HepG2 (cell line): ENCODE results near the gene KLHL3. TPM values are rescaled to one million over a fixed set of nuclear protein-coding genes. Genes with fewer than 3 reads are reported as not detected.

Source experiments
- ASH2L ChIP-seq: fragments of 300-600, 200-600 bp; sonication (generic); IDR thresholded peaks from 2 replicates; pipeline ENCODE4 v1.7.0; 2017; ENCODE audit warnings: low read depth, mild to moderate bottlenecking, moderate library complexity, mixed read lengths, low read length; ENCODE audit not compliant: insufficient read length
- HNF4G ChIP-seq, 2 experiments: sonication (generic) in 1 of 2; formaldehyde crosslinking in 1 of 2; IDR thresholded peaks; 2 replicates each; pipeline versions ENCODE4 v1.4.0 to v1.6.1; 2011 to 2020; ENCODE audit warnings: borderline replicate concordance in 2 of 2, low read depth in 2 of 2, mild to moderate bottlenecking in 2 of 2, low read length in 1 of 2, missing genetic modification reagents in 1 of 2, moderate library complexity in 1 of 2
- RBFOX2 ChIP-seq: fragments of 200-400 bp; formaldehyde crosslinking; IDR thresholded peaks from 2 replicates; pipeline ENCODE4 v1.6.1; 2017; ENCODE audit warnings: low read depth, mild to moderate bottlenecking, low read length
- SP5 ChIP-seq: IDR thresholded peaks from 2 replicates; pipeline ENCODE4 v1.6.1; 2016; ENCODE audit warnings: low read depth, borderline replicate concordance
- TAF1 ChIP-seq: sonication (generic); formaldehyde crosslinking; IDR thresholded peaks from 2 replicates; pipeline ENCODE4 v1.4.0; 2020; ENCODE audit warnings: missing genetic modification reagents
- TEAD2 ChIP-seq: sonication (generic); formaldehyde crosslinking; IDR thresholded peaks from 2 replicates; pipeline ENCODE4 v1.9.0; 2021; ENCODE audit warnings: missing genetic modification reagents
- ZBTB7B ChIP-seq: sonication (generic); formaldehyde crosslinking; IDR thresholded peaks from 2 replicates; pipeline ENCODE4 v1.4.0; 2020; ENCODE audit warnings: missing genetic modification reagents
- ZFX ChIP-seq: sonication (generic); formaldehyde crosslinking; IDR thresholded peaks from 2 replicates; pipeline ENCODE4 v1.4.0; 2020; ENCODE audit warnings: mild to moderate bottlenecking, low read depth, missing genetic modification reagents, moderate library complexity
- ZMAT3 ChIP-seq: sonication (generic); formaldehyde crosslinking; conservative IDR thresholded peaks from 2 replicates; pipeline ENCODE4 v1.7.0; 2021; ENCODE audit warnings: missing genetic modification reagents
- ZNF143 ChIP-seq: sonication (generic); formaldehyde crosslinking; IDR thresholded peaks from 2 replicates; pipeline ENCODE4 v1.4.0; 2020; ENCODE audit warnings: missing genetic modification reagents
- ZNF225 ChIP-seq: sonication (generic); formaldehyde crosslinking; IDR thresholded peaks from 2 replicates; pipeline ENCODE4 v1.4.0; 2020; ENCODE audit warnings: mild to moderate bottlenecking, missing genetic modification reagents
- ZNF441 ChIP-seq: sonication (generic); formaldehyde crosslinking; IDR thresholded peaks from 2 replicates; pipeline ENCODE4 v1.7.0; 2021; ENCODE audit warnings: missing genetic modification reagents, borderline replicate concordance
- ZNF772 ChIP-seq: sonication (generic); formaldehyde crosslinking; IDR thresholded peaks from 2 replicates; pipeline ENCODE4 v1.5.0; 2020; ENCODE audit warnings: mild to moderate bottlenecking, missing genetic modification reagents
- ZNF83 ChIP-seq: sonication (generic); formaldehyde crosslinking; IDR thresholded peaks from 2 replicates; pipeline ENCODE4 v1.4.0; 2020; ENCODE audit warnings: missing genetic modification reagents, mild to moderate bottlenecking, borderline replicate concordance
- polyA plus RNA-seq, 8 experiments: library from polyadenylated mRNA; depleted of rRNA in 3 of 8; stranded (reverse) in 7 of 8; unstranded in 1 of 8; fragments of >200 nt; fragmentation: Illumina TruSeq in 4 of 8; extraction: Trizol in 4 of 8; gene quantifications; 2 replicates each; pipeline versions ENCODE4 v1.2.1 to v1.2.3, GENCODE V29; 2011 to 2016; ENCODE audit warnings: low read depth in 4 of 8, missing spikeins in 1 of 8, mixed read lengths in 1 of 8; ENCODE audit not compliant: insufficient read depth in 1 of 8
- total RNA-seq, 5 experiments: library from RNA; depleted of rRNA; stranded (reverse); fragments of >200 nt; fragmentation: Illumina TruSeq; extraction: Trizol; gene quantifications; 2 replicates each; pipeline ENCODE4 v1.2.3, GENCODE V29; 2016; ENCODE audit warnings: low read depth in 1 of 5
- TF ChIP-seq, protein P1 (sequence below): sonication (generic); formaldehyde crosslinking; IDR thresholded peaks from 2 replicates; pipeline ENCODE4 v1.9.0; 2022; ENCODE audit warnings: missing genetic modification reagents, mild to moderate bottlenecking, borderline replicate concordance
- TF ChIP-seq, protein P2 (sequence below): sonication (generic); formaldehyde crosslinking; IDR thresholded peaks from 2 replicates; pipeline ENCODE4 v1.4.0; 2020; ENCODE audit warnings: mild to moderate bottlenecking, missing genetic modification reagents
- TF ChIP-seq, protein P3 (sequence below): sonication (generic); formaldehyde crosslinking; IDR thresholded peaks from 2 replicates; pipeline ENCODE4 v1.4.0; 2020; ENCODE audit warnings: missing genetic modification reagents, mild to moderate bottlenecking, borderline replicate concordance
- TF ChIP-seq, protein P4 (sequence below): sonication (generic); formaldehyde crosslinking; IDR thresholded peaks from 2 replicates; pipeline ENCODE4 v1.5.0; 2020; ENCODE audit warnings: mild to moderate bottlenecking, missing genetic modification reagents

Gene KLHL3
- total and polyA plus RNA-seq, 2 of the 13 experiments (the other 11 are each of a cell fraction or from before 2014, with no cell fraction given): 0.02 to 0.08 TPM

DNA sequence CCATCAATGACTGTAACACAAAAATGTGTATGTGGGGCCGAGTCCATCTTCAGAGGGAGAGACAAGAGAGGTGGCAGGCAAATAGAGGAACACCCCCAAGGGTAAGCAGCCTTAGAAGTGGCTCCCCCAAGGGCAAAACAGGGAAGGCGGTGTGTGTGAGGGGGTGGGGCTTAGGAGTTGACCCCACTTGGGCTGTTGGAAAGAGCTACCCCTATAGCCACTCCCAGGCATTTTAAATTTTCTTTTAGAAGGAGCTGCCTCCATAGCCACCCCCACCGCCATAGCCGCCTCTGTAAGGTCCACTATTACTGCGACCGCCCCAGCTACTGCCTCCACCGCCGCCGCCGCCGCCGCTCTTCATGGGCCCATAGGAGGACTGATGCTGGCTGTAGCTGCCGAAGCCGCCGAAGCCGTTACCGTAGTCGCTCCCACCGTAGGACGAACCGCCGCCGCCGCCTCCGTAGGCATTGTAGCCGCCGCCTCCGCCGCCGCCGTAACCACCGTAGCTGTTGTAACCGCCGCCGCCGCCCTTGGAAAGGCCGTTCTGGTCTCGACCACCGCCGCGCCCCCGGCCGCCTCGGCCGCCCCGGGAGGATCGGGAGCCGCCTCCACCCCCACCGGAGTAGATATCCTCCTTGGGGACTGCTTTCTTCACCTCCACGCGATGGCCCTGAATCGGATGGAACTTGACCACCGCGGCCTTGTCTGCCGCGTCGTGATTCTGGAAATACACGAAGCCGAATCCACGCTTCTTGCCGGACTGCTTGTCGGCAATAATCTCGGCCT lies 17.2 kb upstream of the KLHL3 start (continued):
- TF ChIP-seq, protein P1, sequence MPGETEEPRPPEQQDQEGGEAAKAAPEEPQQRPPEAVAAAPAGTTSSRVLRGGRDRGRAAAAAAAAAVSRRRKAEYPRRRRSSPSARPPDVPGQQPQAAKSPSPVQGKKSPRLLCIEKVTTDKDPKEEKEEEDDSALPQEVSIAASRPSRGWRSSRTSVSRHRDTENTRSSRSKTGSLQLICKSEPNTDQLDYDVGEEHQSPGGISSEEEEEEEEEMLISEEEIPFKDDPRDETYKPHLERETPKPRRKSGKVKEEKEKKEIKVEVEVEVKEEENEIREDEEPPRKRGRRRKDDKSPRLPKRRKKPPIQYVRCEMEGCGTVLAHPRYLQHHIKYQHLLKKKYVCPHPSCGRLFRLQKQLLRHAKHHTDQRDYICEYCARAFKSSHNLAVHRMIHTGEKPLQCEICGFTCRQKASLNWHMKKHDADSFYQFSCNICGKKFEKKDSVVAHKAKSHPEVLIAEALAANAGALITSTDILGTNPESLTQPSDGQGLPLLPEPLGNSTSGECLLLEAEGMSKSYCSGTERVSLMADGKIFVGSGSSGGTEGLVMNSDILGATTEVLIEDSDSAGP (CRISPR knock-in tag): 0 out of 2 replicates have a peak, but pooled peaks have one; percentile 7
- TF ChIP-seq ZNF772 (CRISPR knock-in tag): no peak
- peak; percentile 12 for TF ChIP-seq ASH2L
- TF ChIP-seq ZNF441 (CRISPR knock-in tag): no peak
- no peak for TF ChIP-seq ZFX (CRISPR knock-in tag)
- TF ChIP-seq TAF1 (CRISPR knock-in tag): no peak
- TF ChIP-seq ZBTB7B (CRISPR knock-in tag): no peak
- no peak for TF ChIP-seq SP5 (CRISPR knock-in tag)
- no peak for TF ChIP-seq ZMAT3 (CRISPR knock-in tag)
- TF ChIP-seq ZNF225: no peak
- no peak for TF ChIP-seq ZNF143
- peak; percentile 65 for TF ChIP-seq RBFOX2
- TF ChIP-seq ZNF83 (CRISPR knock-in tag): no peak
- TF ChIP-seq, protein P2, sequence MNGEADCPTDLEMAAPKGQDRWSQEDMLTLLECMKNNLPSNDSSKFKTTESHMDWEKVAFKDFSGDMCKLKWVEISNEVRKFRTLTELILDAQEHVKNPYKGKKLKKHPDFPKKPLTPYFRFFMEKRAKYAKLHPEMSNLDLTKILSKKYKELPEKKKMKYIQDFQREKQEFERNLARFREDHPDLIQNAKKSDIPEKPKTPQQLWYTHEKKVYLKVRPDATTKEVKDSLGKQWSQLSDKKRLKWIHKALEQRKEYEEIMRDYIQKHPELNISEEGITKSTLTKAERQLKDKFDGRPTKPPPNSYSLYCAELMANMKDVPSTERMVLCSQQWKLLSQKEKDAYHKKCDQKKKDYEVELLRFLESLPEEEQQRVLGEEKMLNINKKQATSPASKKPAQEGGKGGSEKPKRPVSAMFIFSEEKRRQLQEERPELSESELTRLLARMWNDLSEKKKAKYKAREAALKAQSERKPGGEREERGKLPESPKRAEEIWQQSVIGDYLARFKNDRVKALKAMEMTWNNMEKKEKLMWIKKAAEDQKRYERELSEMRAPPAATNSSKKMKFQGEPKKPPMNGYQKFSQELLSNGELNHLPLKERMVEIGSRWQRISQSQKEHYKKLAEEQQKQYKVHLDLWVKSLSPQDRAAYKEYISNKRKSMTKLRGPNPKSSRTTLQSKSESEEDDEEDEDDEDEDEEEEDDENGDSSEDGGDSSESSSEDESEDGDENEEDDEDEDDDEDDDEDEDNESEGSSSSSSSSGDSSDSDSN (CRISPR knock-in tag): peak; percentile 2; the same call in 1 of the 2 replicates
- no peak for TF ChIP-seq HNF4G (IDR thresholded peaks at IDR 0.05; ENCODE audit: borderline replicate concordance, low read depth, low read length)
- no peak for TF ChIP-seq HNF4G (CRISPR knock-in tag; IDR thresholded peaks at IDR 0.05; ENCODE audit: borderline replicate concordance, low read depth)
- TF ChIP-seq, protein P3, sequence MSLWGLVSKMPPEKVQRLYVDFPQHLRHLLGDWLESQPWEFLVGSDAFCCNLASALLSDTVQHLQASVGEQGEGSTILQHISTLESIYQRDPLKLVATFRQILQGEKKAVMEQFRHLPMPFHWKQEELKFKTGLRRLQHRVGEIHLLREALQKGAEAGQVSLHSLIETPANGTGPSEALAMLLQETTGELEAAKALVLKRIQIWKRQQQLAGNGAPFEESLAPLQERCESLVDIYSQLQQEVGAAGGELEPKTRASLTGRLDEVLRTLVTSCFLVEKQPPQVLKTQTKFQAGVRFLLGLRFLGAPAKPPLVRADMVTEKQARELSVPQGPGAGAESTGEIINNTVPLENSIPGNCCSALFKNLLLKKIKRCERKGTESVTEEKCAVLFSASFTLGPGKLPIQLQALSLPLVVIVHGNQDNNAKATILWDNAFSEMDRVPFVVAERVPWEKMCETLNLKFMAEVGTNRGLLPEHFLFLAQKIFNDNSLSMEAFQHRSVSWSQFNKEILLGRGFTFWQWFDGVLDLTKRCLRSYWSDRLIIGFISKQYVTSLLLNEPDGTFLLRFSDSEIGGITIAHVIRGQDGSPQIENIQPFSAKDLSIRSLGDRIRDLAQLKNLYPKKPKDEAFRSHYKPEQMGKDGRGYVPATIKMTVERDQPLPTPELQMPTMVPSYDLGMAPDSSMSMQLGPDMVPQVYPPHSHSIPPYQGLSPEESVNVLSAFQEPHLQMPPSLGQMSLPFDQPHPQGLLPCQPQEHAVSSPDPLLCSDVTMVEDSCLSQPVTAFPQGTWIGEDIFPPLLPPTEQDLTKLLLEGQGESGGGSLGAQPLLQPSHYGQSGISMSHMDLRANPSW (CRISPR knock-in tag): no peak
- TF ChIP-seq, protein P4, sequence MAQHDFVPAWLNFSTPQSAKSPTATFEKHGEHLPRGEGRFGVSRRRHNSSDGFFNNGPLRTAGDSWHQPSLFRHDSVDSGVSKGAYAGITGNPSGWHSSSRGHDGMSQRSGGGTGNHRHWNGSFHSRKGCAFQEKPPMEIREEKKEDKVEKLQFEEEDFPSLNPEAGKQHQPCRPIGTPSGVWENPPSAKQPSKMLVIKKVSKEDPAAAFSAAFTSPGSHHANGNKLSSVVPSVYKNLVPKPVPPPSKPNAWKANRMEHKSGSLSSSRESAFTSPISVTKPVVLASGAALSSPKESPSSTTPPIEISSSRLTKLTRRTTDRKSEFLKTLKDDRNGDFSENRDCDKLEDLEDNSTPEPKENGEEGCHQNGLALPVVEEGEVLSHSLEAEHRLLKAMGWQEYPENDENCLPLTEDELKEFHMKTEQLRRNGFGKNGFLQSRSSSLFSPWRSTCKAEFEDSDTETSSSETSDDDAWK (CRISPR knock-in tag): no peak
- TF ChIP-seq TEAD2 (CRISPR knock-in tag): no peak
